Measurements from ENCODE around the gene ABCB6. TPM values are rescaled to one million over a fixed set of nuclear protein-coding genes. Genes with fewer than 3 reads are reported as not detected.

The ABCB6 gene
- total and polyA plus RNA-seq, 7 experiments from 2014 or later = 0.66 to 30.2 (median 6.4) TPM

- CTCF ChIA-PET = interaction anchor here (0.6 to 5.0 kb wide), 3 partner anchors 41 to 202 kb away, joined by 3 to 54 read pairs (median 5); partner anchors contain the start of gene NHEJ1
- intact Hi-C loops (cut with micrococcal nuclease) = no loop called here
- Mint-ChIP-seq H3K9me3 (no peaks in the 10 kb centered on the region), H3K36me3 (peaks cover 0 to 13% (median 4%) of the 10 kb centered on the region in 5 donors), H3K4me3 (no peak overlapping the region), H3K4me1 (peaks cover 6 to 43% (median 34%) of the 10 kb centered on the region in 7 donors), H3K27ac (no peak overlapping the region), H3K27me3 (no peaks in the 10 kb centered on the region)
- POLR2A ChIA-PET = interaction anchor here (0.9 to 17.4 kb wide), 4 partner anchors 8 to 54 kb away, joined by 3 to 343 read pairs (median 4); partner anchors contain the start of genes ATG9A, CNPPD1, NHEJ1 and SLC23A3
- no peaks in the 10 kb centered on the region for H3K9me3 ChIP-seq (ENCODE audit: control insufficient read depth in 2 of 3, low read length in 3 of 3)
- H3K36me3 ChIP-seq (ENCODE audit: control insufficient read depth in 2 of 3, insufficient read depth in 3 of 3, low read length in 3 of 3) = peaks cover 0 to 15% (median 5%) of the 10 kb centered on the region in 3 experiments
- ATAC-seq (no peak), DNase-seq (no peak)
- H3K4me1 ChIP-seq (ENCODE audit: control insufficient read depth in 2 of 2, insufficient read depth in 2 of 2, low read length in 2 of 2) = peaks cover 16 to 17% of the 10 kb centered on the region in 2 donors
- no peak overlapping the region for H3K4me3 ChIP-seq (ENCODE audit: low read length)
- H3K27me3 ChIP-seq (ENCODE audit: control insufficient read depth in 2 of 2, insufficient read depth in 2 of 2, low read length in 2 of 2) = no peaks in the 10 kb centered on the region
- H3K27ac ChIP-seq (ENCODE audit: low read depth, low read length) = no peak overlapping the region
These were observed 4.6 kb downstream of the ABCB6 start for GRCh38 chr2:219214141-219214540.

GRCh38 chr2:219213486-219214071, 5.2 kb downstream of the ABCB6 start:
- no peaks in the 10 kb centered on the region for H3K9me3 Mint-ChIP-seq

GRCh38 chr2:219213026-219213415, 5.7 kb downstream of the ABCB6 start:
- Mint-ChIP-seq H3K4me3 (no peak overlapping the region), H3K36me3 (peaks cover 0 to 23% (median 4%) of the 10 kb centered on the region in 5 donors), H3K4me1 (peaks cover 12 to 50% (median 41%) of the 10 kb centered on the region in 7 donors), H3K27ac (no peak overlapping the region), H3K27me3 (no peaks in the 10 kb centered on the region), H3K9me3 (no peaks in the 10 kb centered on the region)
- Histone ChIP-seq H3K27ac (ENCODE audit: low read depth, low read length) (no peak overlapping the region), H3K27me3 (ENCODE audit: control insufficient read depth in 2 of 2, insufficient read depth in 2 of 2, low read length in 2 of 2) (no peaks in the 10 kb centered on the region), H3K36me3 (ENCODE audit: control insufficient read depth in 2 of 3, insufficient read depth in 3 of 3, low read length in 3 of 3) (peaks cover 9 to 26% (median 14%) of the 10 kb centered on the region in 3 experiments), H3K4me1 (ENCODE audit: control insufficient read depth in 2 of 2, insufficient read depth in 2 of 2, low read length in 2 of 2) (peaks cover 15 to 17% of the 10 kb centered on the region in 2 donors), H3K4me3 (ENCODE audit: low read length) (no peak overlapping the region), H3K9me3 (ENCODE audit: control insufficient read depth in 2 of 3, low read length in 3 of 3) (no peaks in the 10 kb centered on the region)
- ChIA-PET POLR2A (interaction anchor here (1.1 to 17.4 kb wide), 5 partner anchors 17 to 54 kb away, joined by 3 to 343 read pairs (median 5); partner anchors contain the start of genes ANKZF1, ATG9A, CNPPD1 and SLC23A3), CTCF (interaction anchor here (0.8 to 5.0 kb wide), 5 partner anchors 38 to 82 kb away, joined by 3 to 54 read pairs (median 29); partner anchors contain the start of genes CNPPD1, NHEJ1 and SLC23A3)
- ATAC-seq = no peak
- no peak for DNase-seq
- intact Hi-C loops (cut with micrococcal nuclease) = no loop called here

More at GRCh38 chr2:219213486-219214071, 5.2 kb downstream of the ABCB6 start:
- H3K27ac ChIP-seq (ENCODE audit: low read depth, low read length) = no peak overlapping the region
- no peak overlapping the region for H3K4me3 ChIP-seq (ENCODE audit: low read length)
- intact Hi-C loops (cut with micrococcal nuclease) = no loop called here
- H3K9me3 ChIP-seq (ENCODE audit: control insufficient read depth in 2 of 3, low read length in 3 of 3) = no peaks in the 10 kb centered on the region
- no peak for ATAC-seq
- no peak for DNase-seq
- POLR2A ChIA-PET = interaction anchor here (1.1 to 17.4 kb wide), 5 partner anchors 16 to 55 kb away, joined by 3 to 343 read pairs (median 4); partner anchors contain the start of genes ANKZF1, ATG9A, CNPPD1 and NHEJ1
- Mint-ChIP-seq H3K4me3 (no peak overlapping the region), H3K27me3 (no peaks in the 10 kb centered on the region), H3K27ac (peak overlapping the region in 1 of 9 donors; percentile 74), H3K36me3 (peaks cover 0 to 18% (median 4%) of the 10 kb centered on the region in 5 donors), H3K4me1 (peaks cover 7 to 45% (median 36%) of the 10 kb centered on the region in 7 donors)
- H3K4me1 ChIP-seq (ENCODE audit: control insufficient read depth in 2 of 2, insufficient read depth in 2 of 2, low read length in 2 of 2) = peaks cover 16% of the 10 kb centered on the region in 2 donors
- peaks cover 5 to 21% (median 11%) of the 10 kb centered on the region in 3 experiments for H3K36me3 ChIP-seq (ENCODE audit: control insufficient read depth in 2 of 3, insufficient read depth in 3 of 3, low read length in 3 of 3)
- CTCF ChIA-PET = interaction anchor here (0.6 to 5.0 kb wide), 6 partner anchors 38 to 202 kb away, joined by 3 to 54 read pairs (median 16); partner anchors contain the start of genes CNPPD1, NHEJ1 and SLC23A3
- no peaks in the 10 kb centered on the region for H3K27me3 ChIP-seq (ENCODE audit: control insufficient read depth in 2 of 2, insufficient read depth in 2 of 2, low read length in 2 of 2)

GRCh38 chr2:219210886-219211362, 7.8 kb downstream of the ABCB6 start:
- H3K27me3 Mint-ChIP-seq = no peaks in the 10 kb centered on the region
- Histone ChIP-seq H3K4me1 (ENCODE audit: control insufficient read depth in 2 of 2, insufficient read depth in 2 of 2, low read length in 2 of 2) (peaks cover 19 to 26% of the 10 kb centered on the region in 2 donors), H3K27ac (ENCODE audit: low read depth, low read length) (peak overlapping the region; percentile 70), H3K36me3 (ENCODE audit: control insufficient read depth in 2 of 3, insufficient read depth in 3 of 3, low read length in 3 of 3) (peaks cover 9 to 33% (median 14%) of the 10 kb centered on the region in 3 experiments), H3K4me3 (ENCODE audit: low read length) (peak overlapping the region; percentile 17), H3K9me3 (ENCODE audit: control insufficient read depth in 2 of 3, low read length in 3 of 3) (no peaks in the 10 kb centered on the region), H3K27me3 (ENCODE audit: control insufficient read depth in 2 of 2, insufficient read depth in 2 of 2, low read length in 2 of 2) (no peaks in the 10 kb centered on the region)
- peak overlapping the region; percentile 86 to 96 (median 94) for H3K27ac Mint-ChIP-seq
- peak overlapping the region in 6 of 10 donors; percentile 57 to 74 (median 64) for H3K4me3 Mint-ChIP-seq
- H3K9me3 Mint-ChIP-seq = peaks cover 0 to 5% (median 0%) of the 10 kb centered on the region in 11 donors
- H3K36me3 Mint-ChIP-seq = peaks cover 0 to 22% (median 4%) of the 10 kb centered on the region in 5 donors
- ChIA-PET POLR2A (interaction anchor here (0.6 to 17.4 kb wide), 13 partner anchors 11 to 84 kb away, joined by 3 to 343 read pairs (median 7); partner anchors contain the start of genes ANKZF1, ATG9A, CNPPD1 and GLB1L), CTCF (interaction anchor here (0.8 to 5.0 kb wide), 14 partner anchors 16 to 216 kb away, joined by 3 to 54 read pairs (median 4); partner anchors contain the start of genes ATG9A, CNPPD1, NHEJ1 and SLC23A3)
- DNase-seq (peak in 1 of 9 donors; percentile 16), ATAC-seq (no peak)
- intact Hi-C loops (cut with micrococcal nuclease) = loop anchor here (1.0 kb wide), 5 partner anchors 34 to 153 kb away; partner anchors contain the start of gene NHEJ1 (in 2 of the 2)
- H3K4me1 Mint-ChIP-seq = peaks cover 15 to 51% (median 46%) of the 10 kb centered on the region in 7 donors

- H3K27ac Mint-ChIP-seq = peak overlapping the region in 8 of 9 donors; percentile 78 to 98 (median 87)
- no peak for ATAC-seq
- H3K36me3 Mint-ChIP-seq = peaks cover 0 to 22% (median 4%) of the 10 kb centered on the region in 5 donors
- peak in 1 of 9 donors; percentile 17 for DNase-seq
- peaks cover 0 to 5% (median 0%) of the 10 kb centered on the region in 11 donors for H3K9me3 Mint-ChIP-seq
- H3K4me3 Mint-ChIP-seq = no peak overlapping the region
- H3K27me3 Mint-ChIP-seq = no peaks in the 10 kb centered on the region
- no peaks in the 10 kb centered on the region for H3K9me3 ChIP-seq (ENCODE audit: control insufficient read depth in 2 of 3, low read length in 3 of 3)
- H3K4me1 Mint-ChIP-seq = peaks cover 15 to 52% (median 47%) of the 10 kb centered on the region in 7 donors
- no peak overlapping the region for H3K4me3 ChIP-seq (ENCODE audit: low read length)
- H3K27ac ChIP-seq (ENCODE audit: low read depth, low read length) = no peak overlapping the region
- POLR2A ChIA-PET = interaction anchor here (1.1 to 17.4 kb wide), 9 partner anchors 19 to 85 kb away, joined by 3 to 343 read pairs (median 7); partner anchors contain the start of genes ANKZF1, ATG9A, CNPPD1 and DNAJB2
- CTCF ChIA-PET = interaction anchor here (2.7 to 5.0 kb wide), 3 partner anchors 35 to 52 kb away, joined by 29 to 54 read pairs (median 54); partner anchors contain the start of genes CNPPD1 and NHEJ1
- peaks cover 20 to 28% of the 10 kb centered on the region in 2 donors for H3K4me1 ChIP-seq (ENCODE audit: control insufficient read depth in 2 of 2, insufficient read depth in 2 of 2, low read length in 2 of 2)
- H3K27me3 ChIP-seq (ENCODE audit: control insufficient read depth in 2 of 2, insufficient read depth in 2 of 2, low read length in 2 of 2) = no peaks in the 10 kb centered on the region
- H3K36me3 ChIP-seq (ENCODE audit: control insufficient read depth in 2 of 3, insufficient read depth in 3 of 3, low read length in 3 of 3) = peaks cover 9 to 33% (median 14%) of the 10 kb centered on the region in 3 experiments
- intact Hi-C loops (cut with micrococcal nuclease) = no loop called here
These were observed 8.4 kb downstream of the ABCB6 start for GRCh38 chr2:219210196-219210885.
